Regular cardiac myocyte (primary cell): ENCODE data around the gene FOXA1. TPM values are rescaled to one million over a fixed set of nuclear protein-coding genes. Genes with fewer than 3 reads are reported as not detected.

ENCODE experiments used
- total RNA-seq: library from RNA; depleted of rRNA; stranded (reverse); fragments of >200 nt; gene quantifications from 2 replicates; pipeline ENCODE4 v1.2.3, GENCODE V29; 2014

Gene FOXA1
- total RNA-seq = not detected in 2 replicates

DNA sequence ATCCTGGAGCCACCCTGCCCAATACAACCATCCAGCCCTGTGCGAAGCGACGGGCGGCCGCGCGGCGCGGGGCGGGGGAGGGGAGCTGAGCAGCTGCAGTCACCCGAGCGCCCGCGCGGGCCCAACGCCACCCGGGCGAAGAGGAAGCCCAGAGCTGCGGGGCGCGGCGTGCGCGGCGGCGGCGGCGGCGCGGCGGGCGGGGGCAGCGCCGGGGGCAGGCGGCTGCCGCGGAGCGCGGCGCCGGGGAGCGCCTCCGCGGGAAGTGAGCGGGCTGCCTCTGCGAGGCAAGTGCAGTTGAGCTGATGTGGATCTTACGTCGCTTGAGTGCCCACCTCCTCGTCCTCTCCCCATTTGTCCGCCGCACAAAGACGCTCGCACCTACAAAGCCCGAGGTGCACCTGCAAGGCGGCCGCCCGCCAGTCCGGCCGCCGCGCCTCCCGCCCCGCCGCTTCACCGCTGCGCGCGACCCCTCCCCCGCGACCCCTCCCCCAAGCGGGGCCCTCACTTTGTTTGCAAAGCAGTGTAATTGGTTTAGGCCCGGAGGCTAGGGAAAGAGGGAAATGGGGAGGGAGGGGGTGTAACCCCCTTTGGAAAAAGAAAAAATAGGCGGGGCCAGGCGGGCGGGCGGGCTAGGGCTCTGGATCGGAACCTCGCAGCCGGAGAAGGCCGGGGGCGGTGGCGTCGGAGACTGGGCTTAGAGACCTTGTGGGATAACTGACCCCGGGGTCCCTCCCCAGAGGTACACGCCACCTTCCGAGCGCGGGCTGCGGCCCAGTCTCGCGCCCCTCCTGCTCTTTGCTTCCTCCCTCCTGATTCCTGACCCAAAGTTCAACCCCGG, at the start of gene FOXA1, which contains the start of gene TTC6:
FOXA1 (minus strand) TSS at position 279 of the 838 bp plus-strand sequence; CDS start at position 2, 277 bp downstream.
TTC6 (plus strand) TSS at position 659 of the 838 bp plus-strand sequence. CDS start 26,436 bp downstream, outside the sequence.

Other genes starting within 250 kb of the FOXA1 start
- not detected in 2 replicates for gene TTC6, start 380 bp upstream of the FOXA1 start, total RNA-seq